Measurements from ENCODE around the gene MAGEC3.

- no peak for TF ChIP-seq CTCF (conservative IDR thresholded peaks at IDR 0.05; ENCODE audit: low read depth in 2 of 2)
- no peak for TF ChIP-seq ETS1 (IDR thresholded peaks at IDR 0.05)
- no peak for TF ChIP-seq REST (IDR thresholded peaks at IDR 0.05; ENCODE audit: unreplicated experiment)
- TF ChIP-seq POLR2AphosphoS5 (IDR thresholded peaks at IDR 0.05; ENCODE audit: low read depth), result no peak
- no peak for TF ChIP-seq EZH2 (IDR thresholded peaks at IDR 0.05; ENCODE audit: low read depth, unreplicated experiment)
- no peak for TF ChIP-seq EZH2phosphoT487 (IDR thresholded peaks at IDR 0.05; ENCODE audit: unreplicated experiment)
- TF ChIP-seq ZNF114 (CRISPR knock-in tag; IDR thresholded peaks at IDR 0.05), result no peak
Measured at GRCh38 chrX:141935645-141936044, 97.5 kb downstream of the MAGEC3 start.
